Hippocampal formation (tissue), 2 donors: ENCODE measurements around the gene HOXC13.

Experiments used
- DNase-seq, 2 donors: peaks; one replicate each; lab custom pipeline; 2025; lab: John Stamatoyannopoulos, UW

The HOXC13 gene

DNA sequence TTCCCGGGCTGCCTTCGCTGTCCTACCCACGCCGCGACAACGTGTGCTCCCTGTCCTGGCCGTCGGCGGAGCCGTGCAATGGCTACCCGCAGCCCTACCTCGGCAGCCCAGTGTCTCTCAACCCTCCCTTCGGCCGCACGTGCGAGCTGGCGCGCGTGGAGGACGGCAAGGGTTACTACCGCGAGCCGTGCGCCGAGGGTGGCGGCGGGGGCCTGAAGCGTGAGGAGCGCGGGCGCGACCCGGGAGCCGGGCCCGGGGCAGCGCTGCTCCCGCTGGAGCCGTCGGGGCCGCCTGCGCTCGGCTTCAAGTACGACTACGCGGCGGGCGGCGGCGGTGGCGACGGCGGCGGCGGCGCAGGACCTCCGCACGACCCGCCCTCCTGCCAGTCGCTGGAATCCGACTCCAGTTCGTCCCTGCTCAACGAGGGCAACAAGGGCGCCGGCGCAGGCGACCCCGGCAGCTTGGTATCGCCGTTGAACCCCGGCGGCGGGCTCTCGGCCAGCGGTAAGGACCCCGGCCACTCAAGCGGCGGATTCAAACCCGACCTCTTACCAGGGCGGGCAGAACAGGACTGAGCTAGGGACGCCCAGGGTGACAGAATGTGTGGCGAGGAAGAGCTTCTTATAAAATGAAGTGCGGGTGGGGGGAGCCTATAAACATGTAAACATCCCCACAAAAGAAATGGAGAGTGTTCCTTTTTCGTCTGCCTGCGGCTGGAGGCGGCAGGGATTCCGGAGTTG, 16.6 kb downstream of the HOXC13 start:
- no peak for DNase-seq

DNA sequence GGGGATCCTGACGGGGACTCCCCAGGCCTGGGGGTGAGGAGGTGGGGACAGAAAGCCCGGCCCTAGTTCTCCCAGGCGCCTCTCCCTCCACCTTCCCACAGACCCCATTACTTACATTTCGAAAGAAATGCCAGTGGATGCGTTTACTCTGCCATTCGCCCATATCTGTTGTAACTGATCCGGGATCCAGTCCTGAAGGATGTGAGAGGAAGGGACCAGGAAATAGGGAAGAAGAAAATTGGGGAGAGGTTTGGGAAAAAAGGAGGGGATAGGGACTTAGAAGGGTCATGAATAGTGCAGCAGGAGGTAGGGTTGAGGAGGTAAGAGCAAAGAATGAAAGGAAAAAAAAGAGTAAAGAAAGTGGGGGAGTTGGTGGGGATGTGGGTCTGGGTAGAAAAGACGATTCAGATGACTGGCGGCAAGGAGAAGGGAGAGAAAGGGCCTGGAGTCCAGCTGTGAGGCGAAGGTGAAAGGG, 17.2 kb downstream of the HOXC13 start:
- DNase-seq, result no peak

DNA sequence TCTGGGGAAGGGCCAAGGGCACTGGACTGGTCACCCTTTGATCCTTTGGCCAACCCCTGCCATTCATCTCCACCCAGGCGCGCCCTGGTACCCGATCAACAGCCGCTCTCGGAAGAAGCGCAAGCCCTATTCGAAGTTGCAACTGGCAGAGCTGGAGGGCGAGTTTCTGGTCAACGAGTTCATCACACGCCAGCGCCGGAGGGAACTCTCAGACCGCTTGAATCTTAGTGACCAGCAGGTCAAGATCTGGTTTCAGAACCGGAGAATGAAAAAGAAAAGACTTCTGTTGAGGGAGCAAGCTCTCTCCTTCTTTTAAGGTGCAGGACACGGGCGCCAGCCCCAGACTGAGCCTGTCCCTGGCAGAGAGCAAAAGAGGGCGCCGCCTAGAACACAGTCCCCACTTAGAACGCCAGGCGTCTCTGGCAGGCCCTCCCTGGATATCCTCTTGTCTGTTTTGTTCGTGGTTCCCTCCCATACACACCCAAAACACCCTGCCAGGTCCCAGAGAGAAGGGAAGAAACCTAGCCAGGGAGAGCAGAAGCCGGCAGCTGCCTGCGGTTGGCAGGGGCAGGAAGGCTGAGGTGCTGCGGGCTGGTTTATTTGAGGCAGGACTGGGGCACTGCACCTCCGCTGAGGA, 17.7 kb downstream of the HOXC13 start:
- DNase-seq, result no peak

DNA sequence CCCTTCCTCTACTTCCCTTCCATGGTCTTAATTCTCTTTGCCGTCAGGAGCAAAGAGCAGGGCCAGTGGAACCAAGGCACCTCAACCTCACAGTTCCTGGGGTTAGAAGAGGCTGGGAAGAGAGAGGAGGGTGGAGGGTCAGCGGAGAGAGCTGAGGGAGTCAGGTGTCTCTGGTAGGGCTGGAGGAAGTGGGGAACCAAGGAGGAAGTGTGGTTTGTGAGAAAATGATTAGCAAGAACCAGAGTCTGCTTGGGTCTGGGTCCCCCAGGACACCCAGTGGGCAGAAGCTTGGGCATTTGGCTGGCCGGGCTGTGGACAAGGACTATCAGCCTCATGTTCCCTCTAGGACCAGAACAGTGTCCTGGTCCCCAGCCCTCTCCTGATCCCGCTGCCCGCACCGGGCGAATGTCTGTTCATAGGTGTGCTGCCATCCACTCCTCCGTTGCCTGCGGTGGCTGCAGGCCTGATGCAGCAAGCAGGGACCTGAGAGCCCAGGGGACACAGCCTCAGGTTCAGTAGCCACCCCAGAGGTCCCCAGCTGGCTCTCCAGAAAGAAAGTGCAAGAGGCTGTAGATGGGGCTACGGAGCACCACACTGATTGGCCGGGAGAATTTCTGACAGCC, 18.4 kb downstream of the HOXC13 start:
- no peak for DNase-seq

DNA sequence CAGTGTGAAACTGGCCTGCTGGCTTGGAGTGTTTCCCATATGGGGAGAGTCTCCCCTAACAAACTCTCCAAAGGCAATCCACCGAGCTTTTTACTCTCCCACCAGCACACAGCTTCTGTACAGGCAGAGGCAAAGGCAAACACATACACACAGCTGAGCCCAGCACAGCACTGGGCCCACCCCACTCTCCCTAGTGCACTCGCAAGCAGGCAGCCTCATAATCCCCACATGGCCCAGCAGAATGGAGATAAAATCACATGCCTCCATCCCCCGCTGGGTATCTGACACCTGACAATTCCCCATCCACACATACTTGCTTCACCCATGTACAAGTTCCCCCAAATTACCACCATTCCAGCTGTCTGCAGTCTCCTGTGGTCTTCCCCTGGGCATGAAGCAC, 19.5 kb downstream of the HOXC13 start:
- no peak for DNase-seq

DNA sequence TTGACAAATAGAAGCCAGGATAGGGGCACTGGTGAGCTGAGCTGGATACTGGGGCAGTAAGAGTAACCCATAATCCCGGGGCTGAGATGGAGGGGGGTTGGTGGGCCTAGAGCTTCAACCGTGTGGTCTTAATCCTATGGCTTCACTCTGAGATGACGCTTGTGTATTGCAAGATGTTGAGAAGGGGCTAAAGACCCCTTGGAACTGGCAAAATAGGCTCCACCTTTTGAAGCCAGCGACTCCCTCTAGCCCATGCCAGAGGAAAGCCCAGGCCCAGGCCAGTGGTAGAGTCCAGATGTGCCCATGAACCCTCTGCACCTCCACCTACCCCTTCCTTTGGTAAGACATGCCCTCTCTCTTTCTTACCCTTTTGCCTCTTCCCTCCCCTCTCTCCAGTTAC, 20.7 kb downstream of the HOXC13 start:
- DNase-seq, result no peak

DNA sequence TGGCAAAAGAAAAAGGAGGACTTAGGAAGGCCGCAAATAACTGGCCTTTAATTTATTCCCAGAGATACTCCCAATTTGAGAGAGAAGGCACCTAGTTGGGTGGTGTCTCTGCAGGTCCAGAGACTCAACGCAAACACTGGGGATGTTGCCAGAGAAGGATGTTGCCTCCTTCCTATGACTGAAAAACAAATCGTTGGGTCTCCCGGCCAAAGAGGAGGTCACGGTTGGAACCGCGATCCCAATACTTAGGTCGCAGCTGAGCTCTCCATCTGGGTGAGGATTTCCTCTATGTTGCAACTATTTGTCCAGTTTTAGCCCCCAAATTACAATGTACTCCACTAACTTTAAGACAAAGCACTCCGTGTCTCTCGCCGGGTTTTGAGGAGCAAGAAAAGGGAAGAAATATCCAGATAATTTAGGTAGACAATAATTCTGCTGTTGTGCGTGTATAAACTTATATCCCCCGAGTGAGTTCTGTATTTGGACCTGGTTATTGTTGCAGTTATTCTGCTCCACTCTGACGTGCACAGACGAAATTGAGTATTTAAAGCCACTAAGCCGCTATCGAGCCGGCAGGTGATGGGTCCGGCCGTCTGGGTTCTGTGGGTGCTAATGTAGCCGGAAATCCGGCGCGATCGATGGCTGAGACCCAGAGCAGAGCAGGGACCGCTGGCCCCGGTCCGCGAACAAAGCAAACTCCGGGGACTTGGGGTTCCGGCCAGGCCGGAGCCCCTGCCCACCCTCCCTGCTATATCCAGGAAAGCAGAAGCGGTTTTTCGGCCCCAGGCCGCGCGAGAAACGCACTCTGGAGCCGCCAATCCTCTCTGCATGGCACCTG, 21.8 kb downstream of the HOXC13 start:
- DNase-seq, result no peak

DNA sequence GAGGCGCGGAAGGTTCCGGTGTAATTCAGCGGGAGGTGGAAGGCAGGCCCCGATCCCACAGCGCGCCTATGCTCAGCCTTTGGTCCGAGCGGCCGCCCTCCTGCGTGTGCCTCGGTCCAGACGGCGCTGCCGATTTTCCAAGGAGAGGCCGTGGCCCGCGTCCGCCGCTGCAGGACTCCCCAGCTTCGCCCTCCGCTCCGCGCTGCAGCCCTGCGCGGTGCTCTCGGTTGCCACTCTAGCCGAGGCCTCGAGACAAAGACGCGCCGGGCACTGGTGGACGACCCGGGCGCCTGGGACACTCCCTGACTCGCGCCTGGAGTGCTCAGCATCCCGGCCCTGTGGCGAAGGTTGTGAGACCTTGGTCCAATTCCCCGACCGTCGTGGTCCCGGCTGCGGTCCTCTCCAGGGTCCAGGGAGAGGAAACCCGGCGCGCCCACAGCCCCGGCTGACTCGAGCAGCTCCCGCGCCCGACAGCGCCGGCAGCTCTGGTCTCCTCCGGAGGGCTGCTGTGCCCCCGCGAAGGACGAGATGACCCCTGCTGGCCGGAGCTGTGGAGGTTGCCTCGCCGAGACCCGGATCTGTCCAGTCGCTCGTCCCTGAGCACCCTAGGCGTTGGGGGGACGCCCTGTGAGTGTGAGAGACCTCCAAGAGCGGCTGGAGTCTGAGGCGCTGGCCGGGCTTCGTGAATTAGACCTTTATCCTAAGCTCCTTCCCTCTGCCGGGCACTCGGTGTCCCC, 22.6 kb downstream of the HOXC13 start:
- no peak for DNase-seq

DNA sequence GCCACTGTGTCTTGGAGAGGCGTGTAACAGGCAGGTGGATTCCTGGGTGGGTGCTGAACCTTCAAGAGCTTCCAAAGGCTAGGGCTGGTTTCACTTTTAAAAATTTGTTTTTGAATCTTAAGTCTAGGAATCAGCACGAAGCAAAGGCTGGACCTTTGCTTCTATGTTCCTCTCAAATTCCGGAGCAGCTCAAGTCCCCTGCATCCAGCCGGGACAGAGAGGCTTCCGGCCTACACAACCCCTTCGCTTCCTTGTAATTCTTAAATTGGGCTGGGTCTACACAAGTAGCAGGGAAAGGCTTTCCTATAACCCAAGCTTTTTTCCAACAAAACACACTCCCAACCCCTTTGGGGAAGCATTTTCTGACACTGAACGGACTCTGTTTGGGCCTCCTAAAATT, 24.4 kb downstream of the HOXC13 start:
- DNase-seq, result no peak

DNA sequence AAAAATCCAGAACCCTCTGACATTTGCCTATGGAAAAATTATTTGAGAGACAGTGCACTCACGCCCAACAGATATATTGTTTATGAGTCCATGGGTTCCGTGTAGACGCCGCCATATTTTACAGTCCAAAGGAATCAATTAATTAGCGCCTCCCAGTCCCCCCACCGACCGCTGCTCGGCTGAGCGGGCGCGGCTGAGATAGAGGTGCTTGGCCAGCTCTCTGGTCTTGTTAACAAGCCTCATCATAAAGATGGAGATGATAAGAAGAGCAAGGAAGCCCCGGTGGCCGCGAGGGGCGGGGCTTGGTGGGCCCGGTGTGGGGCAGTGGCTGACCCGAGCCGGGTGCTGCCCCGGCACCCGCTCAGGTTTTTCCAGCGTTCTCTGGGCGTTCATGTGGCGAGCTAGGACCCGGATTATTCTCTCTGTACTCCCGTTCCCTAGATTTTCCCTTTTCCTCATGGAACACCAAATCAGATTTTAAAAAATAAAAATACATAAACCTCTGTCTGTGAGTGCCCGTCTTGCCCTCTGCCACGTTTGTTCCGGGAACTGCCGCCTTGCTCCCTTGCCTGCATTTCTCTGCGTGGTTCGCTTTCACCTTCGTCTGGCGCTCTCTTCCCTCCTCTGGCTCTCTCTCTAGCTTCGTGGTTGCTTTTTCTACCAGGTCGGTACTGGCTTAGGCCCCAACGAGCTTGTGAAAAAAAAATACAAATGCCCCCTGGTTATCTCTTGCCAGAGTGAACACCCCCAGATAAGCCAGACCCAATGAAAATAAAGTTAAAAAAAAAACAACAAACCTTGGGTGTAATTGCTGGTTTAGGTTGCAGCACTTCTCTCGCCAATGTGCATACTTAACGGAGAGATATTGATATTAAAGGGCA, 25.0 kb downstream of the HOXC13 start:
- DNase-seq, result no peak

DNA sequence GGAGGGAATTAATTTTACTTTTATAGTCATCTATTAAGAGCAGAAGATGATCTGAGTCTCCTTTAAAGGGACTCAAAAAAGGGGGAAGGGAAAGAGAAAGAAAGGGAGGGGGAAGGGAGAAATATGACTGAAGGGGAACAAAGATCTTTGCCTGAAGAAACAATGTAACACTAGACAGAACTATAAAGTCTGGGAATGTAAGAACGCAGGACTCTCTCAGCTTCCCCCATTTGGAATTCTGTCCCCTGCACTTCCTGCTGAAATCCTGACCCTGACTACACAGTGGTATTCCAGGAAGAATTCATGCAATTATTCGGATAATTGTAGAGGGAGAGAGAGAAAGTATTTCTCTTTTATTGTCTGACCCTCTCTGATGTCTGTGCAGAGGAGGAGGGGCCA, 25.7 kb downstream of the HOXC13 start:
- DNase-seq, result no peak

DNA sequence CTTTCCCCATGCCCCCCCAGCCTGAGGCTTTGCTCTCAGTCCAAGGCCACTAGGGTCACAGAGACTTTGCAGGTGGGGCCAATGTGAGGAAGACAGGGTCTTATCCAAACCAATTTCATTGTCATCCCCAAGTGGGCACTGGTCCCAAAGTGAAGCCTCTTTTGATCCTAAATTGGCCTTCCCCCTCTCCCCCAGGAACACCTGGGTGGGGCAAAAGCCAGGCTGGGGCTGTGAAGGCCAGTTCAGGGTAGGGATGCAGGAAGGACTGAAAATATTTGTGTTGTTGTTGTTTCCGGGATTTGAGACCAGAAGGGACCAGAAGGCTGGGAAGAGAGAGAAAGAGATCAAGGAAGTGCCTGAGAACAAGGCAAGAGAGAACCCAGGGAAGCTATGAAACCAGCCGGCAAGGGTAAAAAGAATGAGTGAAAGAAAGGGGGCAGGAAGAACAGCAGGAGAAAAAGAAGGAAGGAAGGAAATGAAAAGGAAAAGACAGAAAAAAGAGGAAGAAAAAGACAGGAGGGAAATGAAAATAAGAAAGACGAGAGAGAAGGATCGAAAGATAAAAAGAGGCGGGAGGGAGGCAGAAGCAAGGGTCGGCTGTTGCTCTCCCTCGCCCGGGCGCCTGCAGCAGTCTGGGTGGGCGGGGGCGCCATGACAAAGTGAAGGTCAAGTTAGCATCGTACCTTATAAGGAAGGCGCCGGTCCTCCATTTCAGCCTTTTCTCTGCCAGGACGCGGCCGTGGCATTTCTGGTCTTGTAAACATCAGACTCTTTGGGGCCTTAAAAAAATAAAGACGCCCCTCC, 26.9 kb downstream of the HOXC13 start:
- DNase-seq, result no peak

DNA sequence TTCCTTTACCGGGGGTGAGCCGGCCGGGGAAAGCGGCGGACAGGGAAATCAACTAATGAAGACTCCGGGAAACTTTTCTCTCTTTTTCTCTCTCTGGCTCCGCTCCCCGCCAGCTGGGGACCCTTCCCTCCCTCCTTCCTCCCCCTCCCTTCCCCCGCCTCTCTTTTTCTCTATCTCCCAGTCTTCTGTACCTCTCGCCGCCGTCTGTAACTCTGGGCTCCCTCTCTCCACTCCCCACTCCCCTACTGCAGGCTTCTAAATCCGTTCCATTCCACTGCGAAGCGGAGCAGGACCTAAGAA, 27.4 kb downstream of the HOXC13 start:
- DNase-seq, result no peak

DNA sequence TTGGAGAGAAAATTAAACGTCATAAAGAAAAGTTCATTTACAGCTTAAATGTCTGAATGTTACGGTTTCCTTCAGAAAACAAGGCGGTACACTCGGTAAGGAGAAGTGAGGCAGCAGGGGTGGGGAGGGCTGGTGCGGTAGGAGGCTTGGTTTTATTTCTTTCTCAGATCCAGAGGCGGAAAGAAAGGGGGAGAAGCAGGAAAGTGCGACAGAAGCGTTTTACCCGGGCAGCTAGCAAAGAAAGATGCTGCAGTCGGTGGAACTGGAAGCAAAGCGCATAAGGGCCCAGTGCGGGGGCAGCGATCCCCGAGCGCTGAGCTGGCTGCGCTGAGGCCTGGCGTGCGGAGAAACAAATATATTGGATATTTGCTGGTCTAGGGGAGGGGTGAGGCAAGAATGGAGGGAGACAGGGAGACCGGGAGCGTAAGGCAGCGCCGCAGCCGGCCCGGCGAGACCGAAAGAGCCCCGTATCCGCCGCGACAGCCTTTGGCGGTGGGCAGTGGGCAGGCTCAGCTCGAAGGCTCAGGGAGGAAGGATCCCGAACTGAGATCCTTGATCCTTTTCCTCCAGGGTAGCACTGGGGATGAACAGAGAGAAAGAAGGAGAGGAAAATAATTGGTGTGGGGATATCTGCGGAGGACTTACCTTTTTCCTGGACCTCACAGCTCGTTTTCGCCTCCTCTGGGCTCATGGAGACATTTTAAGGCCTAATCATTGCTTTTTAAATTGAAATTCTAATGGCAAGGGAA, 27.9 kb downstream of the HOXC13 start:
- DNase-seq, result no peak

DNA sequence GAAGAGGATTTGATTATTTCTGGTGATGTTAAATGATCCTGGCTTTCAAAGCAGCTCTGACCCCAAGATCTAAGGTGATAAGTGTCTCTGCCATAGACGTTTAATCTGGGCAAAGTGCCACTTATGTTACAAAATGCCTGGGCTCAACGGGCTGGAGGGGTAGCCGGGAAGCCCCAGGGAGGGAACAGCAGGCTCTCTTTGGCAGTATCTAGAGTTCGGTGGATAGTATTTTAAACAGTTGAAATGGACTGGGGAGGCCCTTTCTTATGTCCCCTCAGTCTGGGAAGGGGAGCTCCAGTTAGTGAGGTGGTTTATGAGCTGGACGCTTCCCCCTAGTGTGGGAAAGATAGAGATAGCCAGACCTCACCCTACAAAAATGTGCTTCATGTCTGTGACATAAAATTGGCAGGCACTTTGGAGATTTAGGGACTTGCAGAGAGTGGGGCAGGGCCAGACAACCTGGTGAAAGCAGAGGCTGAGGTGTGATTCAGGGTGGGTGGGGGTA, 28.8 kb downstream of the HOXC13 start:
- no peak for DNase-seq

DNA sequence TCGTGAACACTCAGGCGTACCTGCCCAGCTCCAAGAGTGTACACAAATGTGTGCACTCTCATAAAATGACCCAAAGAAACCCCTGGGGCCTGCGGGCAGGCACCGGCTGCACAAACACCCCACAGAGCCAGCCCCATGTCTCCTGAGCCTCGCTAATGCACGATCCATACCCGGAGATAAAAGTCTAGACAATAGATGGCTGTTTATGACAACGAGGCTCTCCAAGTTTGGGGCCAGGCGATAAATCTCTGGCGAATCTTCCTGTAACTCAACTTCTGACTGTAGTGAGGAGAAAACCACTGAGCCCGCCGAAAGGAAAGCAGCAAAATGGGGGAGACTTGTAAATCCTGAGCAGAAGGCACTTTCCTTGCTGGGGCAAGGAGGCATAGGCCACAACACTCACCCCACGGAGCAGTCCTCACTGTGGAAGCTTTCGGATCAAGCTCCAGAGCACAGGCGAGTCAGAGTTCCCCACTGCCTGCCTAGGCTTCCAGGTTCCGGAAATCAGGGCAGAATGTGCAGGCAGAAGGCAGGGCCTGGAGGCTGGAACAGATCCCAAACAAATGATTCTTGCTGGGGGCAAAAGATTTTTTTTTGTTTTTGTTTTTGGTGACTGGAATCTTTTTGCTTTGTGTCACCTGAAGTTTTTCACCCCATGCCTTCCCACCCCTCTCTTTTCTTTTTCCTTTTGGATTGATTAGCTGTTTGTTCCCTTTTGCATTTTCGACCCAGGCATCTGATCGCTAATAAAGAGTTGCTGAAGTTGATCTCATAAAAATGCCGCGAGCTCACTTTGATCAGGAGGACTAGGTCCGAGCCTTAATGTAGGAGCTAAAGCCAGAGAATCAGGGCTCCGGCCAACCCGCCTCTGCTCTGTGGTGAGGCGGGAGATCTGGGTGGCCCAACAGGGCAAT, 29.8 kb downstream of the HOXC13 start:
- DNase-seq, result no peak

DNA sequence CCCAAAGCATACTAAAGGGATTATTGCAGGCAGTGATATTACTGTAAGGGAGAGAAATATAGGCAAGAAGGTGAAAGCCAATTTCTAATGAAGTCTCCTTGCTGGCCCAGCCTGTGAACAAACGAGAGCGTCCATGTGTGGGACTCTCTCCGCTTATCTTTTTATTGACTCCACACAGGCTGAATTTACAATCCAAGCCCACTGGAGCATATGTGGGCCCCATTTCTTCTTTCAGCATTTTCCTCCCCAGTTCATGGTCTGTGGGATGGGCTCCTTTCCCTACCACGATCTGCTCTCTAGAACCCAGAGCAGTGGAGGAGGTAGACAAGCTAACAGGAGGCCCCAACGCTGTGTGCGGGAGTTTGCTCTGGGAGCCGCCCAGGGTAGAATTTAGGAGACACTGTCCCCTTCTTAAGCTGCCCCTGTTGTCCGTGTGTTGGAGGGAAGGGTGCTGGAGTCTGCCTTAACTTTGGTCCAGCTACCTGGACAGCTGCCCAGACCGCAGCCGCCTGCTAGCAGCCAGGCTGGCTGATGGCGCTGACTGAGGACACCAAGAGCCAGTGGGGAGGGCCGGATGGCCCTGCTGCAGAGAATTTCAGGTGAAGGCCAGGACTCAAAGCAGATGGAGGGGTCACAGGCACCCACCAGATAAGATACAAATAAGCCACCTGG, 31.1 kb downstream of the HOXC13 start:
- no peak for DNase-seq
